ENCODE data around the gene SKI.

DNA sequence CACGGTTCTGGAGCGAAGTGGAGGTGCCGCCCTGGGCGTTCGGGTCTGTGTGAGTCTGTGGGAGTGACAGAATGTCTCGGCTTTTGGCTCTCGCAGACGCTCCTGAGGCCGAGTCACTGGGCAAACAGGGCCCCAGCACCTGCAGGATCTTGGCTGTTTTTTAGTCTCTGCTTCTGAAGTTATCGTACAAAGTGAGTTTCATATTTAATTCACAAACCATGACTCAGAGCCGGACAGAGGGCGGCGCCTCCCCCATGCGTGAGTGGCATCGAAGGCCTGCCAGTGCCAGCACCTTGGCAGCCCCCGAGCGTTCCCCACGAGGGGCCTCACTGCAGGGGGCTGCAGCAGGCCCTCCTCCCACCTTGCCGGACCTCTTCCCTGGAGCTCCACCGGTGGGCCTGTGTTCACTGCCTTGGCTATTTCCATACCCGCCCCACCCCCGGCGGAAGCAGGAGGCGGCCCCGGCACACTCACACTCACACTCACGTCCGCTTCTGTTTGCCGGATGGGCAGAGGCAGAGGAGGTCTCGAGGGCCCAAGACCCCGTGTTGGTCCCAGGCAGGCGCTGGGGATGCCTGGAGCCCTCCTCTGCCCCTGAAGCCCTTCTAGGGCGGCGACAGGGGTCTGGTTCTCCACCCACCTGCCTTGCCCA lies 106.9 kb downstream of the SKI start:
- TF ChIP-seq, protein P1, sequence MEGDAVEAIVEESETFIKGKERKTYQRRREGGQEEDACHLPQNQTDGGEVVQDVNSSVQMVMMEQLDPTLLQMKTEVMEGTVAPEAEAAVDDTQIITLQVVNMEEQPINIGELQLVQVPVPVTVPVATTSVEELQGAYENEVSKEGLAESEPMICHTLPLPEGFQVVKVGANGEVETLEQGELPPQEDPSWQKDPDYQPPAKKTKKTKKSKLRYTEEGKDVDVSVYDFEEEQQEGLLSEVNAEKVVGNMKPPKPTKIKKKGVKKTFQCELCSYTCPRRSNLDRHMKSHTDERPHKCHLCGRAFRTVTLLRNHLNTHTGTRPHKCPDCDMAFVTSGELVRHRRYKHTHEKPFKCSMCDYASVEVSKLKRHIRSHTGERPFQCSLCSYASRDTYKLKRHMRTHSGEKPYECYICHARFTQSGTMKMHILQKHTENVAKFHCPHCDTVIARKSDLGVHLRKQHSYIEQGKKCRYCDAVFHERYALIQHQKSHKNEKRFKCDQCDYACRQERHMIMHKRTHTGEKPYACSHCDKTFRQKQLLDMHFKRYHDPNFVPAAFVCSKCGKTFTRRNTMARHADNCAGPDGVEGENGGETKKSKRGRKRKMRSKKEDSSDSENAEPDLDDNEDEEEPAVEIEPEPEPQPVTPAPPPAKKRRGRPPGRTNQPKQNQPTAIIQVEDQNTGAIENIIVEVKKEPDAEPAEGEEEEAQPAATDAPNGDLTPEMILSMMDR (IDR thresholded peaks at IDR 0.05; ENCODE audit: borderline replicate concordance, extremely low read depth, low read length, poor library complexity, severe bottlenecking) = no peak
- no peak for TF ChIP-seq EZH2 (IDR thresholded peaks at IDR 0.05; ENCODE audit: borderline replicate concordance, low read depth, low read length, severe bottlenecking)
